Measurements from ENCODE around the gene MYO15A.

GRCh38 chr17:18117533-18117932 lies 9.0 kb downstream of the MYO15A start:
- no peak for TF ChIP-seq EP300 (IDR thresholded peaks at IDR 0.05)
- TF ChIP-seq POLR2AphosphoS5 (IDR thresholded peaks at IDR 0.05): no peak

Measured in stomach (tissue), 4 donors.